Measurements from ENCODE around the gene UNC45B. TPM values are rescaled to one million over a fixed set of nuclear protein-coding genes. Genes with fewer than 3 reads are reported as not detected.

The UNC45B gene
- total and polyA plus RNA-seq, 2 of the 13 experiments (the other 11 are each of a cell fraction or from before 2014, with no cell fraction given): 0.01 TPM; not detected in 1

DNA sequence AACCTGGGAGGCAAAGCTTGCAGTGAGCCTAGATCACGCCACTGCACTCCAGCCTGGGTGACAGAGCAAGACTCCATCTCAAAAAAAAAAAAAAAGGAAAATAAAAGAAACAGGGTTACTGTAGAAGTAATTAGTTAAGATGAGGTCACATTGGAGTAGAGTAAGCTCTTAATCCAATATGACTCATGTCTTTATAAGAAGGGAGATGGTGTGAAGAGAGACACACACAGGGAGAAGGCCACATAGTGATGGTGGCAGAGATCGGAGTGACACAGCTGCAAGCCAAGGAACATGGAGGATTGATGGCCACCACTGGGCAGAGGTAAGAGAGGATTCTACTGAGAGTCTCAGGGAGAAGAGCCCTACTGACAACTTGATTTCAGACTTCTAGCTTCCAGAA is 79.9 kb downstream of the UNC45B start:
- DNase-seq (ENCODE audit: low spot score) (no peak), ATAC-seq (no peak), FAIRE-seq (no peak)
- H3K4me1 ChIP-seq (ENCODE audit: insufficient read depth, low read length): no peaks in the 10 kb centered on the region
- H3K27me3 ChIP-seq (ENCODE audit: control insufficient read depth in 1 of 2, insufficient read depth in 2 of 2, low read length in 2 of 2): peaks cover 0 to 3% of the 10 kb centered on the region in 2 experiments; a peak in 2 of 5 replicates
- CTCF ChIA-PET (ENCODE audit: low intra/inter-chr PET ratio, low total read pairs): no interaction called here
- TF ChIP-seq, protein P1, sequence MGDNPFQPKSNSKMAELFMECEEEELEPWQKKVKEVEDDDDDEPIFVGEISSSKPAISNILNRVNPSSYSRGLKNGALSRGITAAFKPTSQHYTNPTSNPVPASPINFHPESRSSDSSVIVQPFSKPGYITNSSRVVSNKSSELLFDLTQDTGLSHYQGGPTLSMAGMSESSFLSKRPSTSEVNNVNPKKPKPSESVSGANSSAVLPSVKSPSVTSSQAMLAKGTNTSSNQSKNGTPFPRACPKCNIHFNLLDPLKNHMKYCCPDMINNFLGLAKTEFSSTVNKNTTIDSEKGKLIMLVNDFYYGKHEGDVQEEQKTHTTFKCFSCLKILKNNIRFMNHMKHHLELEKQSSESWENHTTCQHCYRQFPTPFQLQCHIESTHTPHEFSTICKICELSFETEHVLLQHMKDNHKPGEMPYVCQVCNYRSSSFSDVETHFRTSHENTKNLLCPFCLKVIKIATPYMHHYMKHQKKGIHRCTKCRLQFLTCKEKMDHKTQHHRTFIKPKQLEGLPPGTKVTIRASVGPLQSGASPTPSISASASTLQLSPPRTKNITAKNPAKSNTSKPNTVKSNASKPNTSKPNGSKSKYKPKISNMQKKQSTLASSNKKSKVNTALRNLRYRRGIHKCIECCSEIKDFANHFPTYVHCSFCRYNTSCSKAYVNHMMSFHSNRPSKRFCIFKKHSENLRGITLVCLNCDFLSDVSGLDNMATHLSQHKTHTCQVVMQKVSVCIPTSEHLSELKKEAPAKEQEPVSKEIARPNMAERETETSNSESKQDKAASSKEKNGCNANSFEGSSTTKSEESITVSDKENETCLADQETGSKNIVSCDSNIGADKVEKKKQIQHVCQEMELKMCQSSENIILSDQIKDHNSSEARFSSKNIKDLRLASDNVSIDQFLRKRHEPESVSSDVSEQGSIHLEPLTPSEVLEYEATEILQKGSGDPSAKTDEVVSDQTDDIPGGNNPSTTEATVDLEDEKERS (CRISPR knock-in tag; IDR thresholded peaks at IDR 0.05): no peak
- TF ChIP-seq NPAS2 (CRISPR knock-in tag; IDR thresholded peaks at IDR 0.05; ENCODE audit: borderline replicate concordance) (no peak), ZNF766 (CRISPR knock-in tag; IDR thresholded peaks at IDR 0.05; ENCODE audit: borderline replicate concordance) (no peak), HNF4G (IDR thresholded peaks at IDR 0.05; ENCODE audit: borderline replicate concordance, low read depth, low read length) (no peak), HNF4G (CRISPR knock-in tag; IDR thresholded peaks at IDR 0.05; ENCODE audit: borderline replicate concordance, low read depth) (no peak), SNRNP70 (IDR thresholded peaks at IDR 0.05; ENCODE audit: low read depth, low read length) (no peak), NFYC (CRISPR knock-in tag; IDR thresholded peaks at IDR 0.05) (no peak), ZNF256 (CRISPR knock-in tag; conservative IDR thresholded peaks at IDR 0.05) (no peak), CENPT (CRISPR knock-in tag; IDR thresholded peaks at IDR 0.05; ENCODE audit: low read depth) (no peak), SOX5 (CRISPR knock-in tag; IDR thresholded peaks at IDR 0.05; ENCODE audit: borderline replicate concordance) (no peak), ZNF3 (CRISPR knock-in tag; IDR thresholded peaks at IDR 0.05) (no peak), ISL2 (CRISPR knock-in tag; IDR thresholded peaks at IDR 0.05) (no peak), RFX5 (IDR thresholded peaks at IDR 0.05; ENCODE audit: low read depth, low read length) (no peak), AGO2 (optimal IDR thresholded peaks at IDR 0.05; ENCODE audit: low read depth, low read length) (no peak), ZNF263 (CRISPR knock-in tag; IDR thresholded peaks at IDR 0.05) (no peak), RBFOX2 (IDR thresholded peaks at IDR 0.05; ENCODE audit: low read depth, low read length) (no peak), ZNF720 (CRISPR knock-in tag; IDR thresholded peaks at IDR 0.05) (no peak)
- TF ChIP-seq, protein P2, sequence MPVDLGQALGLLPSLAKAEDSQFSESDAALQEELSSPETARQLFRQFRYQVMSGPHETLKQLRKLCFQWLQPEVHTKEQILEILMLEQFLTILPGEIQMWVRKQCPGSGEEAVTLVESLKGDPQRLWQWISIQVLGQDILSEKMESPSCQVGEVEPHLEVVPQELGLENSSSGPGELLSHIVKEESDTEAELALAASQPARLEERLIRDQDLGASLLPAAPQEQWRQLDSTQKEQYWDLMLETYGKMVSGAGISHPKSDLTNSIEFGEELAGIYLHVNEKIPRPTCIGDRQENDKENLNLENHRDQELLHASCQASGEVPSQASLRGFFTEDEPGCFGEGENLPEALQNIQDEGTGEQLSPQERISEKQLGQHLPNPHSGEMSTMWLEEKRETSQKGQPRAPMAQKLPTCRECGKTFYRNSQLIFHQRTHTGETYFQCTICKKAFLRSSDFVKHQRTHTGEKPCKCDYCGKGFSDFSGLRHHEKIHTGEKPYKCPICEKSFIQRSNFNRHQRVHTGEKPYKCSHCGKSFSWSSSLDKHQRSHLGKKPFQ (CRISPR knock-in tag; IDR thresholded peaks at IDR 0.05; ENCODE audit: insufficient replicate concordance): no peak
- H2AFZ ChIP-seq (ENCODE audit: low read length): no peak overlapping the region
- no peak overlapping the region for H3K4me2 ChIP-seq (ENCODE audit: low read depth, low read length)
- intact Hi-C loops (cut with micrococcal nuclease; ENCODE audit: unreplicated experiment) (no loop called here), in situ Hi-C loops (cut with HindIII; ENCODE audit: extremely low pct_ligation_motif_present, low pct_unique_long_range_greater_than_20kb) (no loop called here)
- H3K9me3 ChIP-seq (ENCODE audit: low read length): peaks cover 3% of the 10 kb centered on the region; the same call in 1 of the 2 replicates
- POLR2A ChIA-PET: no interaction called here
- BruUV-seq (replicated peaks): no TSS peak
- H3K36me3 ChIP-seq (replicated peaks in 1 of 2; ENCODE audit: control insufficient read depth in 1 of 2, insufficient read depth in 2 of 2, low read length in 2 of 2): no peaks in the 10 kb centered on the region
- no peak overlapping the region for H3K9ac ChIP-seq (ENCODE audit: insufficient read depth, low read depth, low read length)
- no peaks in the 10 kb centered on the region for H3K79me2 ChIP-seq (ENCODE audit: insufficient read depth, low read length)
- H4K20me1 ChIP-seq (ENCODE audit: insufficient read depth, low read length): no peaks in the 10 kb centered on the region
- H3K27ac ChIP-seq (ENCODE audit: extremely low read length, insufficient read depth, low read length): no peak overlapping the region
- no peak overlapping the region for H3K4me3 ChIP-seq (replicated peaks in 1 of 3; ENCODE audit: insufficient read depth in 1 of 3, low read depth in 2 of 3, low read length in 3 of 3)
- WGBS (ENCODE audit: low lambda C conversion rate): 53% methylated on average over 2 of the region's 2 CpGs
